GM23338 (cell line): ENCODE results near the gene SEC14L6. TPM values are rescaled to one million over a fixed set of nuclear protein-coding genes. Genes with fewer than 3 reads are reported as not detected.

ENCODE experiments used
- ATAC-seq: fragments of 200-7000 bp; cut with Tn5 transposase; 3 replicates; pipeline ENCODE4 v1.9.1; 2020
- DNase-seq: peaks from one replicate; pipeline ENCODE4 v3.0.0-alpha.2; 2015; ENCODE audit warnings: low spot score
- H2AFZ ChIP-seq: fragments of 200-600 bp; sonication (generic); 2 replicates; pipeline ENCODE4 v1.8.0; 2016; ENCODE audit warnings: antibody characterized with exemption, mild to moderate bottlenecking, moderate library complexity
- H3F3A ChIP-seq: fragments of 200-600 bp; sonication (generic); replicated peaks from 2 replicates; pipeline ENCODE4 v1.8.0; 2017; ENCODE audit warnings: antibody characterized with exemption, mixed run types, low read depth
- H3K27ac ChIP-seq: fragments of 200-600 bp; sonication (generic); 2 replicates; pipeline ENCODE4 v1.6.1; 2016; ENCODE audit warnings: low read depth
- H3K27me3 ChIP-seq: fragments of 200-600 bp; sonication (generic); 2 replicates; pipeline ENCODE4 v1.8.0; 2016; ENCODE audit warnings: mild to moderate bottlenecking, mixed run types, moderate library complexity; ENCODE audit not compliant: insufficient read depth
- H3K36me3 ChIP-seq: fragments of 200-600 bp; sonication (generic); 2 replicates; pipeline ENCODE4 v1.8.0; 2016; ENCODE audit warnings: mild to moderate bottlenecking; ENCODE audit not compliant: insufficient read depth
- H3K4me1 ChIP-seq: fragments of 200-600 bp; sonication (generic); 2 replicates; pipeline ENCODE4 v1.8.0; 2016; ENCODE audit warnings: mild to moderate bottlenecking, moderate library complexity; ENCODE audit not compliant: insufficient read depth
- H3K4me2 ChIP-seq: fragments of 200-600 bp; sonication (generic); 2 replicates; pipeline ENCODE4 v1.7.1; 2017; ENCODE audit warnings: mixed run types
- H3K4me3 ChIP-seq: fragments of 200-600 bp; sonication (generic); 2 replicates; pipeline ENCODE4 v1.6.1; 2016; ENCODE audit warnings: mixed run types
- H3K79me2 ChIP-seq: fragments of 200-600 bp; sonication (generic); replicated peaks from 2 replicates; pipeline ENCODE4 v1.8.0; 2017; ENCODE audit warnings: mild to moderate bottlenecking; ENCODE audit not compliant: insufficient read depth
- H3K9me2 ChIP-seq: fragments of 200-600 bp; sonication (generic); 2 replicates; pipeline ENCODE4 v1.8.0; 2017; ENCODE audit not compliant: insufficient read depth
- H4K20me1 ChIP-seq: fragments of 200-600 bp; sonication (generic); replicated peaks from 2 replicates; pipeline ENCODE4 v1.8.0; 2017; ENCODE audit warnings: mild to moderate bottlenecking; ENCODE audit not compliant: insufficient read depth
- H3K27ac Mint-ChIP-seq: 2 replicates; pipeline ENCODE4 v1.8.0; 2020; ENCODE audit warnings: inconsistent platforms, mild to moderate bottlenecking, moderate library complexity, mixed read lengths
- H3K27me3 Mint-ChIP-seq: 3 replicates; pipeline ENCODE4 v1.8.0; 2022; ENCODE audit warnings: low read depth, mild to moderate bottlenecking, moderate library complexity, mixed read lengths, inconsistent platforms; ENCODE audit not compliant: insufficient read depth, poor library complexity
- H3K36me3 Mint-ChIP-seq: 3 replicates; pipeline ENCODE4 v1.8.0; 2021; ENCODE audit warnings: low read depth, mild to moderate bottlenecking, inconsistent platforms, moderate library complexity, mixed read lengths
- H3K4me1 Mint-ChIP-seq: 3 replicates; pipeline ENCODE4 v1.8.0; 2020; ENCODE audit warnings: mild to moderate bottlenecking, inconsistent platforms, mixed read lengths
- H3K4me3 Mint-ChIP-seq: 3 replicates; pipeline ENCODE4 v1.8.0; 2021; ENCODE audit warnings: moderate library complexity, mild to moderate bottlenecking, inconsistent platforms, mixed read lengths
- H3K9me3 Mint-ChIP-seq: 3 replicates; pipeline ENCODE4 v1.8.0; 2020; ENCODE audit warnings: moderate library complexity, mild to moderate bottlenecking, inconsistent platforms, mixed read lengths
- CREB1 ChIP-seq: fragments of 250-450 bp; sonication (Bioruptor Pico); IDR thresholded peaks from 2 replicates; pipeline ENCODE4 v1.5.0; 2020; ENCODE audit warnings: low read depth, mild to moderate bottlenecking, moderate library complexity
- ETS1 ChIP-seq: IDR thresholded peaks from 2 replicates; pipeline ENCODE4 v1.6.1; 2016; ENCODE audit warnings: antibody characterized with exemption
- EZH2 ChIP-seq: fragments of 200-600 bp; sonication (generic); IDR thresholded peaks from one replicate; pipeline ENCODE4 v1.8.0; 2017; ENCODE audit warnings: antibody characterized with exemption, mild to moderate bottlenecking, low read depth; ENCODE audit not compliant: unreplicated experiment
- JUNB ChIP-seq: IDR thresholded peaks from one replicate; pipeline ENCODE4 v1.6.1; 2016; ENCODE audit warnings: antibody characterized with exemption; ENCODE audit not compliant: unreplicated experiment
- ZNF331 ChIP-seq: fragments of 250-450 bp; sonication (Bioruptor Pico); IDR thresholded peaks from 2 replicates; pipeline ENCODE4 v1.5.0; 2020; ENCODE audit warnings: low read depth, mild to moderate bottlenecking, moderate library complexity
- ZNF462 ChIP-seq: fragments of 250-450 bp; sonication (Bioruptor Pico); IDR thresholded peaks from 2 replicates; pipeline ENCODE4 v1.5.0; 2020; ENCODE audit warnings: mild to moderate bottlenecking, moderate library complexity
- polyA plus RNA-seq: library from polyadenylated mRNA; unstranded; fragments of >200 nt; fragmentation: Nextera tagmentation; extraction: Ambion mirVana; gene quantifications from 2 replicates; pipeline ENCODE4 v1.2.1, GENCODE V29; 2016
- total RNA-seq: library from RNA; depleted of rRNA; stranded (reverse); fragments of >200 nt; shearing (Covaris generic); gene quantifications from 2 replicates; pipeline ENCODE4 v1.2.3, GENCODE V29; 2014
- TF ChIP-seq, protein P1 (sequence below): IDR thresholded peaks from one replicate; pipeline ENCODE4 v1.6.1; 2018; ENCODE audit warnings: antibody characterized with exemption; ENCODE audit not compliant: unreplicated experiment

Gene SEC14L6
- total and polyA plus RNA-seq, 2 experiments from 2014 or later: 0.84 to 2.1 TPM

DNA sequence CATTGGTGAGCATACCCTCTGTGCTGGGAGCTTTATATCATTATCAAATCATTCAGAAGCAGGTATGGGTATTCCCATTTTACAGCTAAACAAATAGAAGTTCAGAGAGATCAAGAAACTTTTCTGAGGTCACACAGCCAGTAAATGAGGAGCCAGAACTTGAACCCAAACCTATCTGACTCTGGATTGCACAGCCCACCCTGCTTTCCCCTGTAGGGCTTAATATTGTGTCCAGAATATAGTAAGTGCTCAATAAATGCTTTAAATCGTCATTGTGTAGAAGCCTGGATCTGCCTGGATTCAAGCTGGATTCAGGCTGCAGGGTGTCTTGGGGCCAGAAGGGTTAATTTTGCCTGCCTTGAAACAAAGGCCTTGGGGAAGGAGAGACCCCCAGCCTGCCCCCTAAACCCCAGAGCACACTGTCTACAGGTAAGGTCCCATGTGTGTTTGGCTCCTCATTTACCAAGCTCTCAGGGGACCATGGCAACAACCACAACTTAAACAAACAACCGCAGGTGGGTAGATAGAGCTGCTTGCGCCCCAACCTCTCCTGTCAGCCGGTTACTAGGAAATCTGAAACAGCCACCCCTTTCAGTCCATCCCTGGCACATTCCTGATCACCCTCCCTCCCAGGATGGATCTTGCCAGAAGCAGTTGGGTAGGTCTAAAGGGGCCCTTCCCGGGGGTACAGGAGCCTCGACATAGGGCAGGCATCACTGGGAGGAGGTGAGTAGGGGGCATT, 71.7 kb downstream of the SEC14L6 start (continued):
- TF ChIP-seq ZNF462 (CRISPR knock-in tag) (no peak), CREB1 (CRISPR knock-in tag) (no peak), JUNB (no peak), ZNF331 (no peak)

- no peaks in the 10 kb centered on the region for H3K36me3 Mint-ChIP-seq
- H3K27ac ChIP-seq: no peak overlapping the region
- no peaks in the 10 kb centered on the region for H3K4me1 ChIP-seq
- no peaks in the 10 kb centered on the region for H3K36me3 ChIP-seq
- H3K4me3 Mint-ChIP-seq: no peak overlapping the region
- no peaks in the 10 kb centered on the region for H4K20me1 ChIP-seq
- no peak overlapping the region for H3K4me3 ChIP-seq
- no peak overlapping the region for H3K4me2 ChIP-seq
- no peaks in the 10 kb centered on the region for H3F3A ChIP-seq
- peaks cover 8% of the 10 kb centered on the region; the same call in 2 of the 3 replicates for H3K4me1 Mint-ChIP-seq
- no peaks in the 10 kb centered on the region for H3K79me2 ChIP-seq
- no peaks in the 10 kb centered on the region for H3K9me2 ChIP-seq
- no peaks in the 10 kb centered on the region for H3K27me3 ChIP-seq
- DNase-seq (no peak), ATAC-seq (no peak)
- H3K27me3 Mint-ChIP-seq: peaks cover 2% of the 10 kb centered on the region
- H3K9me3 Mint-ChIP-seq: no peaks in the 10 kb centered on the region; the same call in 2 of the 3 replicates
- no peak overlapping the region for H2AFZ ChIP-seq
- no peak overlapping the region for H3K27ac Mint-ChIP-seq
- TF ChIP-seq EZH2: no peak
- no peak for TF ChIP-seq ETS1
- TF ChIP-seq, protein P1, sequence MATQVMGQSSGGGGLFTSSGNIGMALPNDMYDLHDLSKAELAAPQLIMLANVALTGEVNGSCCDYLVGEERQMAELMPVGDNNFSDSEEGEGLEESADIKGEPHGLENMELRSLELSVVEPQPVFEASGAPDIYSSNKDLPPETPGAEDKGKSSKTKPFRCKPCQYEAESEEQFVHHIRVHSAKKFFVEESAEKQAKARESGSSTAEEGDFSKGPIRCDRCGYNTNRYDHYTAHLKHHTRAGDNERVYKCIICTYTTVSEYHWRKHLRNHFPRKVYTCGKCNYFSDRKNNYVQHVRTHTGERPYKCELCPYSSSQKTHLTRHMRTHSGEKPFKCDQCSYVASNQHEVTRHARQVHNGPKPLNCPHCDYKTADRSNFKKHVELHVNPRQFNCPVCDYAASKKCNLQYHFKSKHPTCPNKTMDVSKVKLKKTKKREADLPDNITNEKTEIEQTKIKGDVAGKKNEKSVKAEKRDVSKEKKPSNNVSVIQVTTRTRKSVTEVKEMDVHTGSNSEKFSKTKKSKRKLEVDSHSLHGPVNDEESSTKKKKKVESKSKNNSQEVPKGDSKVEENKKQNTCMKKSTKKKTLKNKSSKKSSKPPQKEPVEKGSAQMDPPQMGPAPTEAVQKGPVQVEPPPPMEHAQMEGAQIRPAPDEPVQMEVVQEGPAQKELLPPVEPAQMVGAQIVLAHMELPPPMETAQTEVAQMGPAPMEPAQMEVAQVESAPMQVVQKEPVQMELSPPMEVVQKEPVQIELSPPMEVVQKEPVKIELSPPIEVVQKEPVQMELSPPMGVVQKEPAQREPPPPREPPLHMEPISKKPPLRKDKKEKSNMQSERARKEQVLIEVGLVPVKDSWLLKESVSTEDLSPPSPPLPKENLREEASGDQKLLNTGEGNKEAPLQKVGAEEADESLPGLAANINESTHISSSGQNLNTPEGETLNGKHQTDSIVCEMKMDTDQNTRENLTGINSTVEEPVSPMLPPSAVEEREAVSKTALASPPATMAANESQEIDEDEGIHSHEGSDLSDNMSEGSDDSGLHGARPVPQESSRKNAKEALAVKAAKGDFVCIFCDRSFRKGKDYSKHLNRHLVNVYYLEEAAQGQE: no peak
These were observed 72.4 kb downstream of the SEC14L6 start for GRCh38 chr22:30474121-30474520.
